ENCODE measurements around the gene SLC26A6. TPM values are rescaled to one million over a fixed set of nuclear protein-coding genes. Genes with fewer than 3 reads are reported as not detected.

SLC26A6 gene
- total and polyA plus RNA-seq, 2 of the 13 experiments (the other 11 are each of a cell fraction or from before 2014, with no cell fraction given): 40.7 to 184 TPM

GRCh38 chr3:48625600-48625999 is 9.7 kb downstream of the SLC26A6 start (continued):
- TF ChIP-seq, protein P1, sequence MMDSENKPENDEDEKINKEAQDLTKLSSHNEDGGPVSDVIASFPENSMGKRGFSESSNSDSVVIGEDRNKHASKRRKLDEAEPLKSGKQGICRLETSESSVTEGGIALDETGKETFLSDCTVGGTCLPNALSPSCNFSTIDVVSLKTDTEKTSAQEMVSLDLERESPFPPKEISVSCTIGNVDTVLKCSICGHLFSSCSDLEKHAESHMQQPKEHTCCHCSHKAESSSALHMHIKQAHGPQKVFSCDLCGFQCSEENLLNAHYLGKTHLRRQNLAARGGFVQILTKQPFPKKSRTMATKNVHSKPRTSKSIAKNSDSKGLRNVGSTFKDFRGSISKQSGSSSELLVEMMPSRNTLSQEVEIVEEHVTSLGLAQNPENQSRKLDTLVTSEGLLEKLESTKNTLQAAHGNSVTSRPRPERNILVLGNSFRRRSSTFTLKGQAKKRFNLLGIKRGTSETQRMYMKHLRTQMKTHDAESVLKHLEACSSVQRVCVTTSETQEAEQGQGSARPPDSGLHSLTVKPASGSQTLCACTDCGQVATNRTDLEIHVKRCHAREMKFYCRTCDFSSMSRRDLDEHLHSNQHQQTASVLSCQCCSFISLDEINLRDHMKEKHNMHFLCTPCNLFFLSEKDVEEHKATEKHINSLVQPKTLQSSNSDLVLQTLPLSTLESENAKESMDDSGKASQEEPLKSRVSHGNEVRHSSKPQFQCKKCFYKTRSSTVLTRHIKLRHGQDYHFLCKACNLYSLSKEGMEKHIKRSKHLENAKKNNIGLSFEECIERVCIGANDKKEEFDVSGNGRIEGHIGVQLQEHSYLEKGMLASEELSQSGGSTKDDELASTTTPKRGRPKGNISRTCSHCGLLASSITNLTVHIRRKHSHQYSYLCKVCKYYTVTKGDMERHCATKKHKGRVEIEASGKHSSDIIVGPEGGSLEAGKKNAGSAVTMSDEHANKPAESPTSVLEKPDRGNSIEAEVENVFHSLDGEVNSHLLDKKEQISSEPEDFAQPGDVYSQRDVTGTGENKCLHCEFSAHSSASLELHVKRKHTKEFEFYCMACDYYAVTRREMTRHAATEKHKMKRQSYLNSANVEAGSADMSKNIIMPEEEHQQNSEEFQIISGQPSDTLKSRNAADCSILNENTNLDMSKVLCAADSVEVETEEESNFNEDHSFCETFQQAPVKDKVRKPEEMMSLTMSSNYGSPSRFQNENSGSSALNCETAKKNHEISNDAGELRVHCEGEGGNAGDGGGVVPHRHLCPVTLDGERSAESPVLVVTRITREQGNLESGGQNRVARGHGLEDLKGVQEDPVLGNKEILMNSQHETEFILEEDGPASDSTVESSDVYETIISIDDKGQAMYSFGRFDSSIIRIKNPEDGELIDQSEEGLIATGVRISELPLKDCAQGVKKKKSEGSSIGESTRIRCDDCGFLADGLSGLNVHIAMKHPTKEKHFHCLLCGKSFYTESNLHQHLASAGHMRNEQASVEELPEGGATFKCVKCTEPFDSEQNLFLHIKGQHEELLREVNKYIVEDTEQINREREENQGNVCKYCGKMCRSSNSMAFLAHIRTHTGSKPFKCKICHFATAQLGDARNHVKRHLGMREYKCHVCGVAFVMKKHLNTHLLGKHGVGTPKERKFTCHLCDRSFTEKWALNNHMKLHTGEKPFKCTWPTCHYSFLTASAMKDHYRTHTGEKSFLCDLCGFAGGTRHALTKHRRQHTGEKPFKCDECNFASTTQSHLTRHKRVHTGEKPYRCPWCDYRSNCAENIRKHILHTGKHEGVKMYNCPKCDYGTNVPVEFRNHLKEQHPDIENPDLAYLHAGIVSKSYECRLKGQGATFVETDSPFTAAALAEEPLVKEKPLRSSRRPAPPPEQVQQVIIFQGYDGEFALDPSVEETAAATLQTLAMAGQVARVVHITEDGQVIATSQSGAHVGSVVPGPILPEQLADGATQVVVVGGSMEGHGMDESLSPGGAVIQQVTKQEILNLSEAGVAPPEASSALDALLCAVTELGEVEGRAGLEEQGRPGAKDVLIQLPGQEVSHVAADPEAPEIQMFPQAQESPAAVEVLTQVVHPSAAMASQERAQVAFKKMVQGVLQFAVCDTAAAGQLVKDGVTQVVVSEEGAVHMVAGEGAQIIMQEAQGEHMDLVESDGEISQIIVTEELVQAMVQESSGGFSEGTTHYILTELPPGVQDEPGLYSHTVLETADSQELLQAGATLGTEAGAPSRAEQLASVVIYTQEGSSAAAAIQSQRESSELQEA (CRISPR knock-in tag; IDR thresholded peaks at IDR 0.05; ENCODE audit: not compliant biosample characterization): no peak
- no peak for TF ChIP-seq ZNF616 (CRISPR knock-in tag; IDR thresholded peaks at IDR 0.05; ENCODE audit: low read depth)
- no peak for TF ChIP-seq ZNF235 (CRISPR knock-in tag; IDR thresholded peaks at IDR 0.05; ENCODE audit: borderline replicate concordance)
- no peak for TF ChIP-seq RBM39 (IDR thresholded peaks at IDR 0.05; ENCODE audit: low read depth, low read length, poor library complexity, severe bottlenecking)
- TF ChIP-seq NAIF1 (CRISPR knock-in tag; IDR thresholded peaks at IDR 0.05; ENCODE audit: borderline replicate concordance): no peak
- TF ChIP-seq, protein P2, sequence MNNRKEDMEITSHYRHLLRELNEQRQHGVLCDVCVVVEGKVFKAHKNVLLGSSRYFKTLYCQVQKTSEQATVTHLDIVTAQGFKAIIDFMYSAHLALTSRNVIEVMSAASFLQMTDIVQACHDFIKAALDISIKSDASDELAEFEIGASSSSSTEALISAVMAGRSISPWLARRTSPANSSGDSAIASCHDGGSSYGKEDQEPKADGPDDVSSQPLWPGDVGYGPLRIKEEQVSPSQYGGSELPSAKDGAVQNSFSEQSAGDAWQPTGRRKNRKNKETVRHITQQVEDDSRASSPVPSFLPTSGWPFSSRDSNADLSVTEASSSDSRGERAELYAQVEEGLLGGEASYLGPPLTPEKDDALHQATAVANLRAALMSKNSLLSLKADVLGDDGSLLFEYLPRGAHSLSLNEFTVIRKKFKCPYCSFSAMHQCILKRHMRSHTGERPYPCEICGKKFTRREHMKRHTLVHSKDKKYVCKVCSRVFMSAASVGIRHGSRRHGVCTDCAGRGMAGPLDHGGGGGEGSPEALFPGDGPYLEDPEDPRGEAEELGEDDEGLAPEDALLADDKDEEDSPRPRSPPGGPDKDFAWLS (CRISPR knock-in tag; IDR thresholded peaks at IDR 0.05; ENCODE audit: borderline replicate concordance): no peak

Data from HepG2 (cell line).